NCI-H1417 treated with DMSO at 0.1 percent for 48 hours (cell line): ENCODE measurements around the gene WNT11.

ENCODE experiments used
- DNase-seq: peaks from one replicate; lab custom pipeline; 2025; lab: John Stamatoyannopoulos, UW

The WNT11 gene

DNA sequence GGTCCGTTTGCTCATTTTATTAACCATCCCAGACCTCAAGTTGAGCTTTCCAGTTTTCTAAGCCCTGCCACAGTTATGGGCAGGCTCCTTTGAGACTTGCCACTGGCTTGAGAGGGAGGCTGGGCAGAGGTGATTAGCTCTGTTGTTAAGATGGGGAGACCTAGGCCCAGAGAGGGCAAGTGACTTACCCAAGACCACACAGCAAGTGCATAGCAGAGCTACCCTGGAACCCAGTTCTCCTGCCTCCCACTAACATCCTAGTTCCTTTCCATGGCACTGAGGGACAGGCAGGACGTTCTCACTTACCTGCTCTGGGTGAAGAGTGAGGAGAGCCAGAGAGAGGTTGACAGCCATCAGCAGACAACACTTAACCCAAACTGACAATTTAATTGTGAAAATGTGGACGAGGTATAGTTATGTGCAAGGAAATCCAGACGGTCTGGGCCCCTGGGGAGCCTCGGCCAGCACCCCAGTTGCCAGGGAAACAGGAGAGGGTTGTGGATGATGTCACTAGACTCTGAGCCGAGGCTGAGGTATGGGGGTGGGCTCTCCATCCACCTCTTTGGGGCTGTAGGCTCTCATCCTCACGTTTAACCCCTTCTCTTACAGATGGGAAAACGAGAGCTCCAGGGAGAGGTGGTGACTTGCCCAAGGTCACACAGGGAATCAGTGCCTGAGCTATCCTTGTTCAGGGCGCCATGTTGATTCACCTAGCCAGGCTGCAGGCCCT lies 12.3 kb upstream of the WNT11 start:
- DNase-seq = no peak

DNA sequence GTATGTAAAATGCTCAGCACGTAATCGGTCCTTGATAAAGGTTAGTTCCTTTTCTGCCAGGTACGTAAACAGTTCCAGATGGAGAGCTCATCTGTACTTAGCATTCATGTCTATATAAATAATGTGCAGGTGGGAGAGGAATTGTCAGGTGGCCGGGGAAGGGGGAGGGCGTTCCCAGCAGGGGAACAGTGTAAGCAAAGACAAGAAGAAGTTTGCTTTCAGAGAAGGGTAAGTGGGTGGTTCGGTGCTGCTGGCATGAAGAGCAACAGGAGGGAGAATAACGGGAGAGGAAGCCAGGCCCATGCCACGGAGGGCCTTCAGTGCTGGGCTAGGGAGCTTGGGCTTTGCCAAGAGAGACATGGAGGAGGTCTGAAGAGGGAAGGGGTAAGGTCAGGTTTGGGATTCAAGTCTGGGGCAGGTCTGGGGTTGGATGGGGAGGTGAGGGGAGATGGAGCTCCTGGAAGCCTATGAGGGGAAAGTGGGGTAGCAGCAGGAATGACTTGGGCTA lies 11.4 kb upstream of the WNT11 start:
- DNase-seq = peak; percentile 85

DNA sequence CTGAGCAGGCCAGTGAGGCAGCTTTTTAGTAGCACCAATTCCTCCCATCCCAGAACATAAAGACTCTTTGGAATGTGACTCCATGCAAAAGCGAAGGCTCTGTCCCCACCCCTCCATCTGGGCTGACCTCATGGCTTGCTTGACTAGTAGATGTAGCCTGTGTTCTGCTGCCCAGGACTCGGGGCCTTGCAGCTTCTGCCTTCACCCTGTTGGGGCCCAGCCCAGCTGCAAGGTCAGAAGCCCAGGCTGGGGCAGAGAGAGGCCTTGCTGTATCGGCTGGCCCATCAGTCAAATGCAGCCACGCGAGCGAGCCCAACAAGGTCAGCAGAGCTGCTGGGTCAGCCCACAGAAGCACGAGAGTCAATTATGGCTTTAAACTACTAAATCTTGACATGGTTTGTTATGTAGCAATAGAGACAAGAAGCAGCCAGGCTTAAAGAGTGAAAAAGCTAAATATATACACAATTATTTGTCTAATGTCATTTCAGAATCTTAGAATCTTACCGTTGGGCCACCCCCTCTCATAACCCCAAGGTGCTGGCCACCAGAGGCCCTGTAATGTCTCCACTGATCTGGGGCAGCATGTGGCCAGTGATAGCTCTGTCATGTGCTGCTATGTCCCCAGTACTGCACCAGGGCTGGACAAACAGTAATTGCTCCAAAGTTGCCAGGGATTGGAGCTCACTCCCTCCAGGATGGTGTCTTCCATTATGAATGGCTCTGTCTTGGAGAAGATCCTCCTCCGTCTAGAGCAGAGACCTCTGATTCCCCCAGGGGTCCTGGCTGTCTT lies 10.4 kb upstream of the WNT11 start:
- DNase-seq = no peak

DNA sequence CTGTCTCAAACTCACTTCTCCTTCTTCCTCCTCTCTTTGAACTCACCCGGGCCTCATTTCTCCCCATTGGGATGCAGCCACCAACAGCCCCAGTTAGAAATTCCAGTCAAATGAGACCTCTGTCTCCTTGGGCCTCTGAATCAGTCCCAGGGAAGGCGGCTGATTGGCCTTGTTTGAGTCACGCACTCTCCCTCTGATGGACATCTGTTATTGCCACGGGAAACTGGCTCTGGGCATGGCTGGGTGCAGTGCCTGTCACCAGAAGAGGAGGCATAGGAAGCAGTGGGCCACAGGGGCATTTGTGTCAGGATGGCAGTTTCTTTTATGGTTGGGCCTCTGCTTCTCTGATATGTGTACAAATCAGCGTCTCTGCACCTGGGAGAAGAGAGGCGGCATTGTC lies 9.6 kb upstream of the WNT11 start:
- DNase-seq = no peak

DNA sequence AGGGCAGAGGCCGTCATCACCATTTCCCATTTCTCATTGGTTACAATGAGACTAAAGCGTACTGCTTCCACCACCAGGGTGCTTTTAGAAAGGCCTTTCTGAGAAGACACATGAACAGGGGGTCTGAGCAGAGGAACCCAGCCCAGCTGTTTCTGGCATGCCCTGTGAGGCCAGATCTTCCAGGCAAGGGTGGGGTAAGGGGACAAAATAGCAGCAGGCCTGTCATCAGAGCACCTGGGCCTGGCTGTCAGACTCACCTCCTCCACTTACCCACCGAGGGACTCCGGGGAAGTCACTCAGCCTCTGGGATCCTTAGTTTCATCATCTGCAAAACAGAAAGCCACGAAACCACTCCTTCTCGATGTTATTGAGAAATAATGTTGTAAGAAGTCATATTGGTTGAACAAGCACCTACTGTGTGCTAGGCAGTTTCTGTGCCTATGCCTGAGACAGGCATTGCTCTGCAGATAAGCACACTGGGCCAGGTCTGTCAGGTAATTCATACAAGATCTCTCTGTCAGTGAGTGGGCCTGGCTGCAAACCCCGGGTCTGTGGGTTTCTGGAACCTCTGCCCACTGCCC lies 8.8 kb upstream of the WNT11 start:
- DNase-seq = no peak

DNA sequence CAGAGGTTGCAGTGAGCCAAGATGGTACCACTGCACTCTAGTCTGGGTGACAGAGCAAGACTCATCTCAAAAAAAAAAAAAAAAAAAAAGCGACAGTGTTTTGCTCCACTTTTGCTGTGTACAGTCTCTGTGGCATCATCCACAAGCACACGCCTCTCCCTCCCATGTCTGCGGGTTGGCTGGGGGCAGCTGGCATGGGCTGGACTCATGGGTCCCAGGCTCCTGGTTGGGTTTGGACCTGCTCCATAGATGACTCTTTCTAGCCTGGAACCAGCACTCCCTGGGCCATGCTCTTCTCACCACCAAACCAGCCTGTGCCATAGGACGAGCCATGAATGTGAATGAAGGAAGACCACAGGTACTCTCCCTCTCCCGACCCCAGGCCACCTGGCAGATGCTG lies 7.9 kb upstream of the WNT11 start:
- no peak for DNase-seq

DNA sequence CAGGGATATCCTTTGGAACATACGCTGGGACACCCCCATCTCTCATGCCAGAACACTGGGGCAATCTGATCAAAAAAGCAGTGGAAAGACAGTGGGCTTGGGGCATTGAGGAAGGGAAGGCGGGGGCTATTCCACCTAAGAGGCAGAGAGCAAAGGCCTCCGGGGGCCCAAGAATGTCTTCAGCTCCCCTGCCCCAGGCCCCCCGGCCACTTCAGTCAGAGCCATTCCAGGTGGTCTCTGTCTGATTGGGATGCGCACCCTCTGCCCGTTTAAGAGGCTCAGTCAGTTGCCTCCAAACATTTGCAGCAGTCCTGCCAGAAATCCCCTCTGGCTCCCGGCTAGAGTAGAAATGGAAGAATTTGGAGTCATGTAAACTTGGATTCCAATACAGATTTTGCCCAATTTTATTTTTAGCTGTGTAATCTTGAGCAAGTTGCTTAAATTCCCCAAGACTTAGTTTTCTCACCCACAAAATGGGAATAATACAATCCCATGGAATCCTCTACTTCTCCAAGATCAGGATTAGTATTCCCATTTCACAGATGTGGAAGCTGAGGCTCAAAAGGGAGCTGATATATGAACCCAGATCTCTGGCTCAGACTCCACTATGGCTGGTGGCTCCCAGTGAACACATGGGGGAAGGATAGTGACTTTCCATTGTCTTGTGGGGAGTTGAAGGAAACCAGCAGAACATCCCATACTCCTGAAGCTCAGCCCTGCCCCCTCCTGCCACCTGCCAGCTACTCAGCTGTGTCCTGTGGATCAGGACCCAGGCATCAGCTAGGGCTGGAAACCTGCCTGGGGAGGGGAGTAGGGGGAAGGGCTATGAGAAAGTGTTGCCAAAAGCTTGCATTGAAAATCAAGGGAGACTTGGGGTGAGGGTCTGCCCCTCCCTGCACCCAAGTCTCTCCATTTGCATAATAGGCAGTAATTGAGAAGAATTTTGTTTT lies 6.1 kb upstream of the WNT11 start:
- no peak for DNase-seq

DNA sequence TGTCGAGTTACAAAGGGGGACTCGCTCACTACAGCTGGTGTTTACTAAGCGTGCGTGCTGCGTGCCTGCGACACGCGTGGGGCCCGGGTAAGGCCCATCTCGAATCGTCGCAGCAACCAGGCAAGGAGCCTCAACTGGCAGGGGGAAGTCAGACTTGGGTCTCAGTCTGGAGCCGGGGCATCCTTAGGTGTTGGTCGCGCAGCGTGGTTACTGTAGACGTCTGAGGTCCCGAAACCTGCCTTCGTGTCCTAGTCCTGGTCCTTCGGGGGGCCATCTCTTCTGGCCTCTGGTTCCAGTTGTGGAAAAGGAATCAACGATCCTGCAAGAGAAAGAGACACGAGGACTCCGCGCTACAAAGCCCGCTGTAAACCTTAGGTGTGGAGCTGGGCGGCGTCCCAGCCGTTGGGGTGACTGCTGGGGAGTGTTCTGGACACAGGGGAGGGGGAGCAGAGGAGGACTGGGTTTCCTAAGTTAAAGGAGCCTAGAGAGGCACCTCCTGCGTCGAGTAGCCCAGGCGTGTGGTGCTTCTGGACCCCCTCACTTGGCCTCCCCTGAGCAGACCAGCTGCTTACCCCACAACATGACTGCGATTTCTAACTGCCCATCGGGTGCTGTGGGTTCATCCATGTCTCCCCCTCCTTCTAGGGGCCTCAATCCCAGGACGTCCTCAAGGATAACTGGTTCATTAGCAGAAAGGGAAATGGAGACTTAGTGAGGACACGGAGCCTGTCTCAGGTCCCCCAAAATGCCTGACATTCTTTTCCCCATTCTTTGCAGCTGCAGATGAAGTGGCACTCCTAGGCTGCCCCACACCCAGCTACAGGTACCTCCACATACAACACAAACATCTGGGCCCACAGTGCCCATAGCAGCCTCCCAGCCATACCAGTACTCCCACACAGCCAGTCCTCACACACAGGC lies 4.9 kb upstream of the WNT11 start:
- no peak for DNase-seq

DNA sequence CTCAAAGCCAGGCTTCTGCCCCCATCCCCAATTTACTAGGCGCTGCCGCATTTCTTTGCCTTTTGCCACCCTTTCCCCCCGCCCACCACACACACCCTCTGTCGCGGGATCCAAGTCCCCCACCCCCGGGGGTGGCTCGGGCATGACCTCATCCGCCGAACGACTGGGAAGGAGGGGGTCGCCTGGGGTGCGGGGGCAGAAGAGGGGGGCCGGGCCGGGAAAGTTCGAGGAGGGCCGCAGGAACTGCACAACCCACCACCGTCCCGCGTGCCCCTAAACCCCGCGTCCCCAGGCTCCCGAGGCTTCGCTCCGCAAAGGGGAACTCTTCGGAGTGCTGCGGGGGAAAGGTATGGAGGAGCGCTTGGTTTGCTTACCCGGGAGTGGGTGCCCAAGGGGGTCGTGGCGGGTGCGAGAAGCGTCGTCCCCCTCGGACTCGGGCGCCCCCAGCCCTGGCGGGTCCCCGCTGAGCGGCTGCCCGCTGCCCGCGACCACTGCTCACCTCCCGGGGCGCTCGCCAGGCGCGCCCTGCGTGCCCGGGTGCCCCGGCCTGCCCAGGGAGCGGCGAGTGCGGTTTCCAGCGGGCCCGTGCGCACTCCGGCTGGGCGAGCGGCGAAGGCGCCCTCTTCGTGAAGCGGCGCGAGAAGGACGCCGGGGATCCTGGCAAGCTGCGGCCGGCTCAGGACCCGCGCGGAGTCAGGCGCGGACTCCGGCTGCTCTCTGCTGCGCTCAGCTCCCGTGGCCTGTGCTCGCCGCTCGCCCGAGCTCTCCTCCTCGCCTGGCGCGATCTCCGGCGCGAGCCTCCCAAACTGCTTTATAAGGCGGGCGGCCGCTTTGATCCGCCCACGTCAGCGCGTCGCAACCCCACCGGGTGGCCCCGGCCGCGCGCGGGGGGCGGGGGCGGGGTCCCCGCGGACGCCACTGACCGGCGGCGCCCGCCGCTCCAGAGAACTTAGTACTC lies 4.0 kb upstream of the WNT11 start:
- DNase-seq = peak; percentile 23

DNA sequence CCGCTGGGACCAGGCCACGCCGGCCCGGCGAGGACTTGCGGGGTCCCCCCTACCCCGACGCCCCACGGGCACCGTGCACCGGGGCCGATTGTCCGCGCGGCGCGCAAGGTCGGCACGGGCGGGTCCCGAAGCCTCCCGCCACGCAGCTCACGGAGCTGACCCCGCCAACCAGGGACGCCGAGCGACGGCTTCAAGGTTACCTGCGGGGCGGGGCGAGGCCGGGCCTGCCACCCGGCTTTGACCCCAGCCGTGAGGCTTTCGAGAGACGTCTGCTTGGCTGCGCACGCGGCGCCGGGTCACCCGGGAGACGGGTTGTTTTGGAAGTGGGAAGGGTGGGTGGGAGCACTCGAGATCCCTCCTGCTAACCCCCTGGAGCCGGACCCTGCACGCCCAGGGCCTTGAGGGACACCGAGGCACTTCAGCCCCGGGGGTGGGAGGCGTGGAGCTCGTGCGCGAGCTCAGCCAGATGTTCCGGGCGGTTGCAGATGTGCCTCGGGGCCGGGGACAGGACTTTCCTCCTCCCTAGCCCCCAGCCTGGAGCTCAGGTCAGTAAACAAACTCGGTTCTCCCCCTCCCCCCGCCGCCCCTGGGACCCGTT lies 3.2 kb upstream of the WNT11 start:
- DNase-seq = no peak

DNA sequence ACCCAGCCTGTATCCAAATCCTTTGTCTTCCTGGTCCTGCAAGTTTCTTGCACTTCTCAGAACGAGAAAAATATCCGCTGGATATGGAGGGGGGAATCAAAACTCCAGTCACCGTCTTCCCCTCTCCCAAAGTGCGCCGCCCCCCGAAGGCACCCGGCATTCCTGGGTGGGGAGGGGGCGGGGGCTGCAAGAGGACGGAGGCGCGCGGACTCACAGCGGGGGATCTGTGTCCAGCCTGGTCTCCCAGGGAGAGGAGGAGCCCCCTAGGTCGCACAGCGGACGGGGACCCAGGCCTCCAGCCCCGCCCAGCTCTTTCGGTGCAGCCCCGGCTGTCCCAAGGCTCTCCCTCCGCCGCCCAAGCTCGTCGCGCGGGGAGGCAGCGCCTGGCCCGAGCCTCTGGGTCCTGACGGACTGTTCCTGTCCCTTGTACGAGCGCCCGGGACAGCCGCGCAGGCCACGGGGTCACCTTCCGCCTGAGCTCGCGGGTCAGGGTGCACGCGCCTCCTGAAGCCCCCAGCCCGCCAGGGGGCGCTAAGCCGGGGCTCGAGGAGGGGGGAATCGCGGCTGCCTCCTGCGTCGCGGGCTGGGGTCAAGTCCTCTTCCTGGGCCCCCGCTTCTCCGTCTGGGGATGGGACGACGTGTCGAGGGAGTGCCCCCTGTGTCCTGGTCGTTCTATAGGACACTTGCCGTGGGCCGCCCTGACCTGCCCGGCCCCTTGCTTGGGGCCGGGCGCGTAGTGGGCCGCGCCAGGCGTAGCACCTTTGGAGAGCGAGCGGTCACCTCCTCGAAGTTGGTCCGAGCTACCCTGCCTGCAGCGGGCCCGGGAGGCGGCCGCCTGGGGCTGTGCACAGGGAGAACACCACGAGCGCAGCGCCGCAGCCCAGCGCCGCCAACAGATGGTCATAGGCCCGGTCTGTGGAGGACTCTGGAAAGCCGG lies 2.4 kb upstream of the WNT11 start:
- no peak for DNase-seq

DNA sequence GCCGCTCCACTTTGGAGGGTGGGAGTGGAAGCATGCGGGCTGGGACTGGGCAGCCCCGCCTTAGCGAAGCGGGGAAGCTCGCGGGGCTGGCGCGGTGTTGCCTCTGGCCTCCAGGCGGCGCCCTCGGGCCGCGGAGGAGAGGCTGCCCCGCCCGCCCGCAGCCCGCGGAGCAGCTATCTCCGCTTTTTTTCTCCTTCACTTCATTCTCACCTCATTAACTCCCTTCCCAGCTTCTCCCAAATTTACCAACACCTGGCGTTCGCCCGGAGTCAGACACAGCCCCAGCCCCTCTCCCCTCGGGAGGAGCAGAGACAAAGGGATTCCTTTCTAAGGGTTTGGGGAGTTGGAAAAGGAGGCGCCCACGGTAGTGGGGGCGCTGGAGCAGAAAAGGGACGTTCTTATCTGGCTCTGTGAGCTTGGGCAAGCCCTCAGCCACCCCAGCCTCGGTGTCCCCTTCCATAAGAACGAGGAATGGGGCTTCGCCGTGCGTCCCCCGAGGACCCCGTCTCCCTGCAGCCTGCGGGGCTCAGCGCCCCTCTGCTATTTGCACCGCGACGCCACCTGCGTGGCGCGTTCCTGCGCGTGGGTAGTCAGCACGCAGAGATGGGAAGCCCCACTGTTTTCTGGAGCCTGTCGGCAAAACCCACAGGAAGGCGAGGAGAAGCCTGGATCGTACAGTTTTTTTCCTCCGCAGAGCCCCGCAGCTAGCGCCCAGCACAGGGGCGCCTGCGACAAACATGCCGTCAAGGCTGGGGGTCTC lies 1.5 kb upstream of the WNT11 start:
- peak; percentile 35 for DNase-seq

DNA sequence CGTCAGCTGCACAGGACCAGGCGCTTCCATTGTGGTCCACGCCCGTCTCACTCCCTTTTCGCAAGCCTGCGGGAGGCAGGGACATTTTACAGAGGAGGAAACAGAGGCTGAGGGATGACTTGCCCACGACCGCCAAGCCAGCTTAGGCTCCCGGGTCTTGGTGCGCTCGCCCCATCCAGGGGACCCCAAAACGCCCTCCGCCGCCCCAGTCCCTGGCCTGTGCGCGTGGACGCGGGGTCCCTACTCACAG lies 300 bp downstream of the WNT11 start:
- DNase-seq = no peak

DNA sequence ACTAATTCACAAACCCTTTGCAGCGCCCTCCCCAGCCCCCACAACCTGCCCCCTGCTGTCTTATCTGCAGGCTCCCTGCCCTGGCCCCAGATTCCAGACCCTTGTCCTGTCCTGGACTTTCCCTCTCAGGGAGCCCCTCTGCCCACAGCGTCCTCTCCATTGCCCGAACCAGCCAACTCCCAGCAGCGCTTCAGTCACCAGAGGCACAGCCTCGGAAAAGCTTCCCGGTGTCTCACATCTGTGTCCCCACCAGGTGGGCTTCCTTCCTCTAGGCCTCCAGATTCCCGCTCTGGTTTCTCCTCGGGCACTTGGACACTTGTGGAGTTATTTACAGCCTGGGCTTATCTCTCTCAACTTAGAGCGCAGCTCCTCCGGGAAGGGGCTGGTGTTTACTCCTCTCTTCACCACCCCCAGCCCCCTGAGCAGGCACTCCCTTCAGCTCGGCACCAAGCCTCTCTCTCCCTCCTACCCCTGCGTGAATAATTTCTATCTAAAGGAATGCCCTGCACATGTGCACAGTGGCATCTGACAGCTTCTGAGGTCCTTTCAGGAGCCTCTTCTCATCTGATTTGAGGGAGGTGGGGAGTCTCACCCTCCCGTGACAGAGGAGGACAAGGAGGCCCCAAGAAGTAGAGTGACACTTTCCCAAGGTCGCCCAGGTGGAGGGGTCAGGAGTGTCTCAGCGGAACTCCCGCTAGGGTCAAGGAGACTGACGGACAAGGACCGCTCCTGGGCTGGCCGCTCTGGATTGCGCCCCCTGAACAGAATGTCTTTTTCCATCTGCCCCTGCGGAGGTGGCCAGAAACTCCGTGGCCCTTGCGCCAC lies 838 bp downstream of the WNT11 start:
- no peak for DNase-seq

DNA sequence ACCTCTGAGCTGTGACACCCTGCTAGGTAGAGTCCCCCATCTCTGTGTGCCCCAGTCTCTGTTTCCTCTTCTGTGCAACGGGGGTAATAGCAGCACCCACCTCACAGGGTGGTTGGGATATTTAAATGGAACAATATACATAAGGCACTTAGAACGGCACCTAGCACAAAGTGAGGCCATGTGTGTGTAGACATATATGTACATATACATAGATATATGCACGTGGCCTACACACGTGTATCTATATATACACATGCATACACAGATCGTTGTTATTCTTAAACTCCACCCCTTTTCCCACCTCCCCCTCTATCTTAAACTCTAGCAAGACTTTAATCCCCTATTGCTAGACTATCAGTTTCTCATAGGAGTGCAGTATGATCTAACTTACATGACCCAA lies 2.4 kb downstream of the WNT11 start:
- no peak for DNase-seq

DNA sequence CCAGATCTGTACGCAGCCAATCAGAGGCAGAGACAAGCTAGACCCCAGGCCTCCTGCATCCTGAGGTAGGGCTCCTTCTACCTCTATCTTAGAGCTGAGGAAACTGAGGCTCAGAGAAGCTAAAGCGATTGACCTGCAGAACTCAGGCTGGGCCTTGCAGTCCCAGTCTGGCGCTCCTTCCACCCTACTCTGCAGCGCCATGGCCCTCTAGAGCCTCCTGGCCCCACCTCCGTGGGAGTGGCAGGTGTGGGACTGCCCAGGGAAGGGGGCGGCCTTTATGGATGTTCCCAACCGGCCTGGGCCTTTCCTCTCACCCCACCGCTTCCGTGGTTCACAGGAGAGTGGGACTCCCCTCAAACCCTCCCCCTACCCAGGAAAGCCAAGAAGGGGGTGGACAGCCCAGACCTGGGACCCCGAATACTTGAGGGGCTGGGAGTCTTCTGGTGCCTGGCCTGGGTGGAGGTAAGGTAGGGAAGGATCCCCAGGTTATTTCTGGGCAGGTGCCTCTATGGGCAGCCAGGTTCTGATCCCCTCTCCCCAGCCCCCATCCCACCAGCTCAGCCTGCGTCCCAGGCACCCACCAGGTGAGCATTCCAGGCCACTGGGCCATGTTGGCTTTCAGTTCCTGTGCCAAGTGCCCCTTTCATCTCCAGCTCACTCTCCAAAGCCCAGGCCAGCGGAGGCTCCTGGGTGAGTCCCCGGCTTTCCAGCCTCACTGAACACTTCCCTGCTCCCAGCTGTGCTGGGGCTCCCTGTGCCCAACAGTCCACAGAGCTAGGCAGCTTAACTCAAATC lies 3.0 kb downstream of the WNT11 start:
- no peak for DNase-seq
